HCT116 (cell line): Measurements from ENCODE around the gene XAGE2. TPM values are rescaled to one million over a fixed set of nuclear protein-coding genes. Genes with fewer than 3 reads are reported as not detected.

Experiments
- ATAC-seq: fragments of 200-7000 bp; cut with Tn5 transposase; 2 replicates; pipeline ENCODE4 v1.9.1; 2020; ENCODE audit warnings: mild to moderate bottlenecking, moderate library complexity
- BruUV-seq: library from RNA; stranded (reverse); fragments of 400-500 nt; replicated peaks from 2 replicates; lab custom pipeline; 2021; lab: Mats Ljungman, UMichigan
- CTCF ChIA-PET: fragments of 300-600 bp; sonication (Branson Sonifier 250); formaldehyde crosslinking; loops from one replicate; lab custom pipeline; 2021; ENCODE audit warnings: antibody characterized with exemption; lab: Charles Lee
- POLR2A ChIA-PET: fragments of 300-600, 350-600 bp; sonication (Branson Sonifier 250); formaldehyde crosslinking; loops from one replicate; lab custom pipeline; 2021; ENCODE audit warnings: antibody characterized with exemption; lab: Charles Lee
- RAD21 ChIA-PET, 2 experiments: fragments of 300-600 bp; sonication (Branson Sonifier 250); formaldehyde crosslinking; loops; one replicate each; lab custom pipeline; 2023; ENCODE audit warnings: low total read pairs in 2 of 2; ENCODE audit not compliant: uncharacterized antibody in 2 of 2, unreplicated experiment in 2 of 2, low non-redundant PET in 1 of 2; lab: Charles Lee
- DNase-seq: peaks from one replicate; pipeline ENCODE4 v3.0.0-alpha.2; 2010; ENCODE audit warnings: low read depth, low spot score
- H2AFZ ChIP-seq: fragments of 200-600 bp; shearing (Covaris generic), sonication (generic); 2 replicates; pipeline ENCODE4 v1.6.1; 2017; ENCODE audit warnings: low read depth, mixed run types, mixed read lengths, antibody characterized with exemption, low read length; ENCODE audit not compliant: poor library complexity, severe bottlenecking
- H3K27ac ChIP-seq: 2 replicates; pipeline ENCODE4 v1.5.1; 2012; ENCODE audit warnings: low read depth, low read length
- H3K27me3 ChIP-seq: fragments of 200-600 bp; sonication (generic); 2 replicates; pipeline ENCODE4 v1.6.1; 2016; ENCODE audit warnings: mixed run types, low read length, mixed read lengths; ENCODE audit not compliant: insufficient read depth
- H3K36me3 ChIP-seq, 2 experiments: fragments of 200-500 bp in 1 of 2; fragments of 200-600 bp in 1 of 2; sonication (Bioruptor generic) in 1 of 2; sonication (generic) in 1 of 2; 2 replicates each; pipeline versions ENCODE4 v1.5.1 to v1.6.1; 2014 to 2016; ENCODE audit warnings: low read length in 2 of 2, inconsistent platforms in 1 of 2, mixed read lengths in 1 of 2, mixed run types in 1 of 2; ENCODE audit not compliant: insufficient read depth in 2 of 2, control insufficient read depth in 1 of 2
- H3K4me1 ChIP-seq, 2 experiments: fragments of 200-600 bp in 1 of 2; sonication (generic) in 1 of 2; 2 replicates each; pipeline versions ENCODE4 v1.5.1 to v1.6.1; 2012 to 2017; ENCODE audit warnings: low read length in 2 of 2, inconsistent platforms in 1 of 2, mild to moderate bottlenecking in 1 of 2, mixed read lengths in 1 of 2, mixed run types in 1 of 2, moderate library complexity in 1 of 2; ENCODE audit not compliant: insufficient read depth in 2 of 2, control insufficient read depth in 1 of 2
- H3K4me2 ChIP-seq: fragments of 200-600 bp; sonication (generic); 2 replicates; pipeline ENCODE4 v1.6.1; 2017; ENCODE audit warnings: mixed run types, low read length, mixed read lengths
- H3K4me3 ChIP-seq, 2 experiments: fragments of 200-600 bp in 1 of 2; sonication (generic) in 1 of 2; replicated peaks in 1 of 2; 2 replicates each; pipeline ENCODE4 v1.5.1; 2011 to 2016; ENCODE audit warnings: low read length in 2 of 2, control low read depth in 1 of 2, low read depth in 1 of 2, mild to moderate bottlenecking in 1 of 2, mixed read lengths in 1 of 2, mixed run types in 1 of 2
- H3K79me2 ChIP-seq: fragments of 200-600 bp; sonication (generic); 2 replicates; pipeline ENCODE4 v1.6.1; 2017; ENCODE audit warnings: mild to moderate bottlenecking, mixed run types, low read length, moderate library complexity, mixed read lengths; ENCODE audit not compliant: insufficient read depth
- H3K9ac ChIP-seq: fragments of 200-600 bp; sonication (generic); 2 replicates; pipeline ENCODE4 v1.6.1; 2016; ENCODE audit warnings: low read length, mixed read lengths
- H3K9me2 ChIP-seq: fragments of 200-600 bp; sonication (generic), shearing (Covaris generic); 2 replicates; pipeline ENCODE4 v1.6.1; 2017; ENCODE audit warnings: mixed run types, mild to moderate bottlenecking, moderate library complexity; ENCODE audit not compliant: insufficient read depth
- H3K9me3 ChIP-seq, 2 experiments: fragments of 200-500 bp in 1 of 2; fragments of 200-600 bp in 1 of 2; sonication (Bioruptor generic) in 1 of 2; sonication (generic) in 1 of 2; 2 replicates each; pipeline ENCODE4 v1.6.1; 2014 to 2017; ENCODE audit warnings: low read length in 2 of 2, mixed read lengths in 2 of 2, inconsistent platforms in 1 of 2, low read depth in 1 of 2, mild to moderate bottlenecking in 1 of 2, mixed run types in 1 of 2, moderate library complexity in 1 of 2; ENCODE audit not compliant: control insufficient read depth in 1 of 2, insufficient read depth in 1 of 2
- H4K20me1 ChIP-seq: fragments of 200-600 bp; sonication (generic), shearing (Covaris generic); 2 replicates; pipeline ENCODE4 v1.6.1; 2017; ENCODE audit warnings: mixed run types, mild to moderate bottlenecking, moderate library complexity; ENCODE audit not compliant: insufficient read depth
- CBX3 ChIP-seq: IDR thresholded peaks from 2 replicates; pipeline ENCODE4 v1.6.1; 2012; ENCODE audit warnings: low read depth
- CEBPB ChIP-seq: IDR thresholded peaks from 2 replicates; pipeline ENCODE4 v1.6.1; 2012; ENCODE audit warnings: low read depth
- EZH2 ChIP-seq: fragments of 200-600 bp; sonication (generic); IDR thresholded peaks from 2 replicates; pipeline ENCODE4 v1.6.1; 2017; ENCODE audit warnings: antibody characterized with exemption, mixed run types
- EZH2phosphoT487 ChIP-seq: fragments of 200-600 bp; IDR thresholded peaks from 2 replicates; pipeline ENCODE4 v1.6.1; 2018; ENCODE audit warnings: antibody characterized with exemption, borderline replicate concordance
- FOSL1 ChIP-seq: IDR thresholded peaks from 2 replicates; pipeline ENCODE4 v1.6.1; 2012; ENCODE audit warnings: low read depth
- JUND ChIP-seq: IDR thresholded peaks from 2 replicates; pipeline ENCODE4 v1.6.1; 2012
- POLR2A ChIP-seq: IDR thresholded peaks from 2 replicates; pipeline ENCODE4 v1.7.0; 2011; ENCODE audit warnings: borderline replicate concordance; ENCODE audit not compliant: insufficient read depth, insufficient read length; ENCODE audit errors: extremely low read depth
- POLR2AphosphoS5 ChIP-seq: IDR thresholded peaks from 2 replicates; pipeline ENCODE4 v1.6.1; 2011; ENCODE audit warnings: mild to moderate bottlenecking, low read depth, low read length, moderate library complexity
- SP1 ChIP-seq: IDR thresholded peaks from 2 replicates; pipeline ENCODE4 v1.6.1; 2012; ENCODE audit warnings: low read depth
- YY1 ChIP-seq: IDR thresholded peaks from 2 replicates; pipeline ENCODE4 v1.6.1; 2011; ENCODE audit warnings: low read length, low read depth, moderate library complexity, mild to moderate bottlenecking; ENCODE audit not compliant: insufficient replicate concordance; ENCODE audit errors: extremely low read depth
- ZNF274 ChIP-seq: fragments of 200-500 bp; sonication (Bioruptor generic); IDR thresholded peaks from 2 replicates; pipeline ENCODE4 v1.6.1; 2014; ENCODE audit warnings: mild to moderate bottlenecking, low read depth, low read length, inconsistent platforms
- intact Hi-C: fragments of 100-400 bp; cut with micrococcal nuclease; formaldehyde crosslinking; loops from 2 replicates; pipeline ENCODE4 v1.10.0; 2022
- total RNA-seq: library from RNA; stranded (reverse); gene quantifications from one replicate; pipeline ENCODE4 v1.2.1, GENCODE V29; 2021; ENCODE audit not compliant: unreplicated experiment
- TF ChIP-seq, protein P1 (sequence below): IDR thresholded peaks from 2 replicates; pipeline ENCODE4 v1.6.1; 2012; ENCODE audit warnings: low read depth
- TF ChIP-seq, protein P2 (sequence below), 3 experiments: fragments of 200-600 bp in 1 of 3; sonication (generic) in 1 of 3; IDR thresholded peaks in 2 of 3; conservative IDR thresholded peaks in 1 of 3; 2 replicates each; pipeline ENCODE4 v1.5.1; 2012 to 2017; ENCODE audit warnings: low read depth in 2 of 3, low read length in 2 of 3, antibody characterized with exemption in 1 of 3, borderline replicate concordance in 1 of 3, control low read depth in 1 of 3, mild to moderate bottlenecking in 1 of 3, mixed read lengths in 1 of 3, mixed run types in 1 of 3, moderate library complexity in 1 of 3; ENCODE audit not compliant: insufficient read depth in 1 of 3

XAGE2 gene
- total RNA-seq, 1 experiment from 2014 or later: not detected

DNA sequence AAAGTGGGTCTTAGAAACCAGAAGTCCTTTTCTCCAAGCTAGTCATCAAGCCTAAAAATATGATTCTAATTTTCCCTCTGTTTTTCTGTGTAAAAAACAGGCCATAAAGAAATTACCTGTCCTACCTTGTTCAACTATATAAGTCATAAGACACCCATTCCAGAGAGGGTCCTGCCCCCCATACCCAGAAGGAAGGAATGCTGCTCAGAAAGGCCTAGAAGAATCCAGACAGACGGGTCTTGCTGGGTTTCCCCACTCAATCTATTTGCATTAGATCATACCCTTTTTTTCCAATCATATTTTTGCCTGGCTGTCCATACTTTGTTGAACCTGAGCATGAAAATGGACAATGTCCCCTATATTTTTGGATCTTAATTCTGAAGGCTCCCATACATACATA is 16.3 kb upstream of the XAGE2 start:
- Histone ChIP-seq H3K9me2 (no peaks in the 10 kb centered on the region), H2AFZ (no peak overlapping the region), H3K9ac (no peak overlapping the region), H3K27ac (no peak overlapping the region), H3K4me3 (no peak overlapping the region), H3K79me2 (no peaks in the 10 kb centered on the region), H3K4me1 (no peaks in the 10 kb centered on the region), H3K9me3 (no peaks in the 10 kb centered on the region), H4K20me1 (no peaks in the 10 kb centered on the region), H3K27me3 (peaks cover 8% of the 10 kb centered on the region), H3K36me3 (no peaks in the 10 kb centered on the region), H3K4me2 (no peak overlapping the region)
- ChIA-PET CTCF (interaction anchor here (0.6 kb wide), 1 partner anchor 23 kb away, joined by 3 read pairs; no protein-coding TSS in a partner anchor), POLR2A (no interaction called here), RAD21 (no interaction called here)
- TF ChIP-seq EZH2phosphoT487: no peak
- no peak for TF ChIP-seq CEBPB
- no peak for TF ChIP-seq POLR2AphosphoS5
- TF ChIP-seq, protein P1, sequence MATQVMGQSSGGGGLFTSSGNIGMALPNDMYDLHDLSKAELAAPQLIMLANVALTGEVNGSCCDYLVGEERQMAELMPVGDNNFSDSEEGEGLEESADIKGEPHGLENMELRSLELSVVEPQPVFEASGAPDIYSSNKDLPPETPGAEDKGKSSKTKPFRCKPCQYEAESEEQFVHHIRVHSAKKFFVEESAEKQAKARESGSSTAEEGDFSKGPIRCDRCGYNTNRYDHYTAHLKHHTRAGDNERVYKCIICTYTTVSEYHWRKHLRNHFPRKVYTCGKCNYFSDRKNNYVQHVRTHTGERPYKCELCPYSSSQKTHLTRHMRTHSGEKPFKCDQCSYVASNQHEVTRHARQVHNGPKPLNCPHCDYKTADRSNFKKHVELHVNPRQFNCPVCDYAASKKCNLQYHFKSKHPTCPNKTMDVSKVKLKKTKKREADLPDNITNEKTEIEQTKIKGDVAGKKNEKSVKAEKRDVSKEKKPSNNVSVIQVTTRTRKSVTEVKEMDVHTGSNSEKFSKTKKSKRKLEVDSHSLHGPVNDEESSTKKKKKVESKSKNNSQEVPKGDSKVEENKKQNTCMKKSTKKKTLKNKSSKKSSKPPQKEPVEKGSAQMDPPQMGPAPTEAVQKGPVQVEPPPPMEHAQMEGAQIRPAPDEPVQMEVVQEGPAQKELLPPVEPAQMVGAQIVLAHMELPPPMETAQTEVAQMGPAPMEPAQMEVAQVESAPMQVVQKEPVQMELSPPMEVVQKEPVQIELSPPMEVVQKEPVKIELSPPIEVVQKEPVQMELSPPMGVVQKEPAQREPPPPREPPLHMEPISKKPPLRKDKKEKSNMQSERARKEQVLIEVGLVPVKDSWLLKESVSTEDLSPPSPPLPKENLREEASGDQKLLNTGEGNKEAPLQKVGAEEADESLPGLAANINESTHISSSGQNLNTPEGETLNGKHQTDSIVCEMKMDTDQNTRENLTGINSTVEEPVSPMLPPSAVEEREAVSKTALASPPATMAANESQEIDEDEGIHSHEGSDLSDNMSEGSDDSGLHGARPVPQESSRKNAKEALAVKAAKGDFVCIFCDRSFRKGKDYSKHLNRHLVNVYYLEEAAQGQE: no peak
- TF ChIP-seq SP1: no peak
- no peak for TF ChIP-seq POLR2A
- no peak for TF ChIP-seq EZH2
- TF ChIP-seq FOSL1: no peak
- TF ChIP-seq, protein P2, sequence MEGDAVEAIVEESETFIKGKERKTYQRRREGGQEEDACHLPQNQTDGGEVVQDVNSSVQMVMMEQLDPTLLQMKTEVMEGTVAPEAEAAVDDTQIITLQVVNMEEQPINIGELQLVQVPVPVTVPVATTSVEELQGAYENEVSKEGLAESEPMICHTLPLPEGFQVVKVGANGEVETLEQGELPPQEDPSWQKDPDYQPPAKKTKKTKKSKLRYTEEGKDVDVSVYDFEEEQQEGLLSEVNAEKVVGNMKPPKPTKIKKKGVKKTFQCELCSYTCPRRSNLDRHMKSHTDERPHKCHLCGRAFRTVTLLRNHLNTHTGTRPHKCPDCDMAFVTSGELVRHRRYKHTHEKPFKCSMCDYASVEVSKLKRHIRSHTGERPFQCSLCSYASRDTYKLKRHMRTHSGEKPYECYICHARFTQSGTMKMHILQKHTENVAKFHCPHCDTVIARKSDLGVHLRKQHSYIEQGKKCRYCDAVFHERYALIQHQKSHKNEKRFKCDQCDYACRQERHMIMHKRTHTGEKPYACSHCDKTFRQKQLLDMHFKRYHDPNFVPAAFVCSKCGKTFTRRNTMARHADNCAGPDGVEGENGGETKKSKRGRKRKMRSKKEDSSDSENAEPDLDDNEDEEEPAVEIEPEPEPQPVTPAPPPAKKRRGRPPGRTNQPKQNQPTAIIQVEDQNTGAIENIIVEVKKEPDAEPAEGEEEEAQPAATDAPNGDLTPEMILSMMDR (IDR thresholded peaks at IDR 0.05 in 2 of 3, conservative IDR thresholded peaks at IDR 0.05 in 1 of 3; ENCODE audit: borderline replicate concordance in 1 of 3, insufficient read depth in 1 of 3, low read depth in 2 of 3, low read length in 2 of 3): no peak
- no peak for TF ChIP-seq YY1
- TF ChIP-seq JUND: no peak
- TF ChIP-seq CBX3: no peak
- no peak for TF ChIP-seq ZNF274
- DNase-seq (no peak), ATAC-seq (no peak)
- intact Hi-C loops: no loop called here
- no TSS peak for BruUV-seq
